Neuronal stem cell (in vitro differentiated cells): ENCODE measurements around the gene C7orf25.

Source experiments
- DNase-seq: peaks from one replicate; pipeline ENCODE4 v3.0.0-alpha.2; 2013; ENCODE audit warnings: low spot score
- H2AFZ ChIP-seq: one replicate; pipeline ENCODE4 v1.6.1; 2013; ENCODE audit warnings: mild to moderate bottlenecking, low read length, inconsistent platforms
- H2AK5ac ChIP-seq: 2 replicates; pipeline ENCODE4 v1.6.1; 2013; ENCODE audit warnings: low read depth, mild to moderate bottlenecking, inconsistent platforms, low read length, moderate library complexity, mixed read lengths
- H2BK120ac ChIP-seq: 2 replicates; pipeline ENCODE4 v1.6.1; 2013; ENCODE audit warnings: low read depth, mild to moderate bottlenecking, inconsistent platforms, low read length, moderate library complexity, mixed read lengths
- H2BK12ac ChIP-seq: one replicate; pipeline ENCODE4 v1.6.1; 2013; ENCODE audit warnings: low read length, inconsistent platforms
- H2BK15ac ChIP-seq: 2 replicates; pipeline ENCODE4 v1.6.1; 2013; ENCODE audit warnings: mild to moderate bottlenecking, low read length, inconsistent platforms, mixed read lengths
- H2BK5ac ChIP-seq: one replicate; pipeline ENCODE4 v1.6.1; 2013; ENCODE audit warnings: inconsistent platforms, mild to moderate bottlenecking, low read length, moderate library complexity
- H3K14ac ChIP-seq: one replicate; pipeline ENCODE4 v1.6.1; 2013; ENCODE audit warnings: low read length, inconsistent platforms
- H3K18ac ChIP-seq: 2 replicates; pipeline ENCODE4 v1.6.1; 2013; ENCODE audit warnings: low read length, inconsistent platforms
- H3K23ac ChIP-seq: 2 replicates; pipeline ENCODE4 v1.6.1; 2013; ENCODE audit warnings: low read depth, mild to moderate bottlenecking, mixed read lengths, low read length, inconsistent platforms; ENCODE audit not compliant: poor library complexity
- H3K27ac ChIP-seq: replicated peaks from 3 replicates; pipeline ENCODE4 v1.5.1; 2013; ENCODE audit warnings: low read length, inconsistent platforms
- H3K27me3 ChIP-seq, 3 experiments: 2 replicates each; pipeline ENCODE4 v1.6.1; 2013; ENCODE audit warnings: low read length in 3 of 3, mild to moderate bottlenecking in 2 of 3, inconsistent platforms in 1 of 3, low read depth in 1 of 3, mixed read lengths in 1 of 3, moderate library complexity in 1 of 3; ENCODE audit not compliant: control insufficient read depth in 3 of 3, insufficient read depth in 3 of 3
- H3K36me3 ChIP-seq, 2 donors: replicated peaks in 1 of 2; 2 replicates each; pipeline ENCODE4 v1.6.1; 2013; ENCODE audit warnings: low read length in 2 of 2; ENCODE audit not compliant: control insufficient read depth in 2 of 2, insufficient read depth in 2 of 2
- H3K4ac ChIP-seq: 2 replicates; pipeline ENCODE4 v1.6.1; 2013; ENCODE audit warnings: inconsistent platforms, mild to moderate bottlenecking, low read length, moderate library complexity
- H3K4me1 ChIP-seq, 2 donors: 1 replicate in 1 of 2; 2 replicates in 1 of 2; pipeline ENCODE4 v1.6.1; 2013; ENCODE audit warnings: low read length in 2 of 2, low read depth in 1 of 2; ENCODE audit not compliant: control insufficient read depth in 2 of 2, insufficient read depth in 1 of 2
- H3K4me2 ChIP-seq: one replicate; pipeline ENCODE4 v1.6.1; 2013; ENCODE audit warnings: mild to moderate bottlenecking, low read length, inconsistent platforms; ENCODE audit not compliant: insufficient read depth, poor library complexity, severe bottlenecking
- H3K4me3 ChIP-seq, 2 donors: 2 replicates each; pipeline ENCODE4 v1.5.1; 2013; ENCODE audit warnings: low read length in 2 of 2, mild to moderate bottlenecking in 2 of 2, inconsistent platforms in 1 of 2, moderate library complexity in 1 of 2
- H3K79me1 ChIP-seq: one replicate; pipeline ENCODE4 v1.6.1; 2013; ENCODE audit warnings: low read depth, mild to moderate bottlenecking, inconsistent platforms, low read length, moderate library complexity
- H3K9ac ChIP-seq: one replicate; pipeline ENCODE4 v1.6.1; 2013; ENCODE audit warnings: mild to moderate bottlenecking, low read depth, low read length, inconsistent platforms; ENCODE audit not compliant: poor library complexity
- H3K9me3 ChIP-seq, 2 donors: replicated peaks in 1 of 2; 2 replicates each; pipeline versions ENCODE3 to v1.6.1; 2013; ENCODE audit warnings: low read length in 2 of 2, mild to moderate bottlenecking in 2 of 2, inconsistent platforms in 1 of 2, low read depth in 1 of 2, mixed read lengths in 1 of 2, moderate library complexity in 1 of 2; ENCODE audit not compliant: control insufficient read depth in 2 of 2, insufficient read depth in 1 of 2
- H4K8ac ChIP-seq: one replicate; pipeline ENCODE4 v1.6.1; 2013; ENCODE audit warnings: low read depth, mild to moderate bottlenecking, inconsistent platforms, low read length, moderate library complexity
- H4K91ac ChIP-seq: one replicate; pipeline ENCODE4 v1.6.1; 2013; ENCODE audit warnings: low read length, low read depth, mild to moderate bottlenecking, inconsistent platforms; ENCODE audit not compliant: poor library complexity
- WGBS, 2 donors: extraction: QIAGEN DNeasy Blood & Tissue Kit; methylation state at CpG; one replicate each; pipeline ENCODE4 v1.1.7; 2013; ENCODE audit warnings: missing lambda C conversion rate in 2 of 2, mixed read lengths in 1 of 2; ENCODE audit not compliant: insufficient read length in 2 of 2, insufficient replicate concordance in 1 of 2; ENCODE audit errors: extremely low coverage in 2 of 2; 5-methylcytosine and 5-hydroxymethylcytosine counted together

Gene C7orf25

DNA sequence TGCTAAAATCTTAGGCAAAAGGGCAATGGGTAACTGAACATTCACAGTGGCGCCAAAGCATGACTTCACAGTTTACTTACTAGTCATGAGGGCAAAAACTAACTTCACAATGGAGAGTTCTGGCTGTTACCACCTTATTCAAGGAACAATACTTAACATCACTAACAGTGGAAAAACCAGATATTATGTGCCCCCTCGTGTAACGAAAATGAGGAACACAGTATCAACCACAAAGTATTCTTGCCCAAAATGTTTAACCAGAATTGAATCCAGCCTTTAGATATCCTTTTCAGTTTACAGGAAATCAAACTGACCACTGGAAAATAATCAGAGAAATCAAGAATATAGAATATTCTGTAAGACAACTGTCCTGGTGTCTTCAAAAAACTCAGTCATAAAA, 9.5 kb downstream of the C7orf25 start:
- no peak for DNase-seq
- no peak overlapping the region for H3K4me2 ChIP-seq
- no CpG with 5 or more reads among the region's 3 CpGs for WGBS, 2 donors
- no peak overlapping the region for H2BK12ac ChIP-seq
- H2AK5ac ChIP-seq = no peak overlapping the region
- H3K9me3 ChIP-seq = no peaks in the 10 kb centered on the region
- no peaks in the 10 kb centered on the region for H3K4me1 ChIP-seq
- no peak overlapping the region for H2BK120ac ChIP-seq
- H3K27ac ChIP-seq = no peak overlapping the region
- H3K18ac ChIP-seq = no peak overlapping the region
- H2BK15ac ChIP-seq = no peak overlapping the region
- H3K27me3 ChIP-seq = no peaks in the 10 kb centered on the region
- H3K14ac ChIP-seq = no peak overlapping the region
- H3K36me3 ChIP-seq = no peaks in the 10 kb centered on the region
- H4K8ac ChIP-seq = no peak overlapping the region
- H2AFZ ChIP-seq = no peak overlapping the region
- no peak overlapping the region for H3K4me3 ChIP-seq
- no peak overlapping the region for H2BK5ac ChIP-seq
- H3K79me1 ChIP-seq = no peaks in the 10 kb centered on the region
- H3K9ac ChIP-seq = no peak overlapping the region
- H4K91ac ChIP-seq = no peak overlapping the region
- H3K23ac ChIP-seq = no peak overlapping the region
- no peak overlapping the region for H3K4ac ChIP-seq

DNA sequence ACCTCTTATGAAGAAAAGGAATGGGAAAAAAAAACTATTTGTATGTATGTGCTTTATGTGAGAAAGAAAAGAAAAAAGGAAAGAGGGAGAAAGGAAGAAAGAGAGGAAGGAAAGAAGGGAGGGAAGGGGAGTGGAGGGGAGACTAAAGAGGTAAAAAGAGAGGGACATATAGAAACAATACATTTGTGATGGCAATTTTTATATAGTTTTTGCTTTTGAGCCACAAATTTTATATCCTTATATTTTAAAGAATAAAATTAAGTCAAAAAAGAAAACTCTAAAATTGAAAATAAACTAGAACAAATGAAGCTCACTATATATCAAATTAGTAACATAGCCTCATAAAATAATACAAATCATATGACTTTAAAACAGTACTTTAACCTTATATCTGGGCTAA, 11.0 kb downstream of the C7orf25 start:
- Histone ChIP-seq H3K4me2 (no peak overlapping the region), H2AFZ (no peak overlapping the region), H3K23ac (no peak overlapping the region), H3K9ac (no peak overlapping the region), H2BK15ac (no peak overlapping the region), H3K27ac (no peak overlapping the region), H2BK120ac (no peak overlapping the region), H2AK5ac (no peak overlapping the region), H4K91ac (no peak overlapping the region), H3K4me3 (no peak overlapping the region), H3K9me3 (no peaks in the 10 kb centered on the region), H3K79me1 (no peaks in the 10 kb centered on the region), H3K18ac (no peak overlapping the region), H3K14ac (no peak overlapping the region), H3K27me3 (no peaks in the 10 kb centered on the region), H4K8ac (no peak overlapping the region), H2BK12ac (no peak overlapping the region), H3K4ac (no peak overlapping the region), H3K36me3 (no peaks in the 10 kb centered on the region), H2BK5ac (no peak overlapping the region), H3K4me1 (no peaks in the 10 kb centered on the region)
- no peak for DNase-seq

DNA sequence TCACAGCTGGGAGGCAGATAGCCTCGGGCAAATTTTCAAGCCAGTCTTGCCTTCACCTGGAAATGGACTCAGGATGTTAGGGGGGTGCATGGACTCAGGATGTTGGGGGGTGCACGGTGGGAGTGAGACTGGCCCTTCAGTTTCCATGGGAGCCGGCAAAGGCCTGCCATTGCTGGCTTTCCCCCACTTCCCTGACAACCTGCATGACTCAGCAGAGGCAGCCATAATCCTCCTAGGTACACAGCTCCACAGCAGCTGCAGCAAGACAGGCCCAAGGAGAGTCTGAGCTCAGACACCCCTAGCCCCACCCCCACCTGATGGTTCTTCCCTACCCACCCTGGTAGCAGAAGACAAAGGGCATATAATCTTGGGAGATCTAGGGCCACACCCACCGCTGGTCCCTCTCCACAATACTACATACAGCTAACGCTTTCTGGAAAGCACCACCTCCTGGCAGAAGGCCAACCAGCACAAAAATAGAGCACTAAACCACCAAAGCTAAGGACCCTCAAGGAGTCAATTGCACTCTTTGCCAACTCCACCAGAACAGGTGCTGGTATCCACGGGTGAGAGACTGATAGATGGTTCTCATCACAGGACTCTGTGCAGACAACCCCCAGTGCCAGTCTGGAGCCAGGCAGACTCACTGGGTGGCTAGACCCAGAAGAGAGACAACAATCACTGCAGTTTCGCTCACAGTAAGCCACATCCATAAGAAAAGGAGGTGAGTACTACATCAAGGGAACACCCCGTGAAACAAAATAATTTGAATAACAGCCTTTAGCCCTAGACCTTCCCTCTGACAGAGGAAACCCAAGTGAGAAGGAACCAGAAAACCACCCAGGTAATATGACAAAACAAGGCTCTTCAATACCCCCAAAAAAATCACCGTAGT, 18.3 kb downstream of the C7orf25 start:
- H3K23ac ChIP-seq = no peak overlapping the region
- H3K27me3 ChIP-seq = no peaks in the 10 kb centered on the region
- H3K14ac ChIP-seq = no peak overlapping the region
- H3K9ac ChIP-seq = no peak overlapping the region
- H3K18ac ChIP-seq = no peak overlapping the region
- no peak overlapping the region for H2AK5ac ChIP-seq
- no peak overlapping the region for H3K27ac ChIP-seq
- H3K4me1 ChIP-seq = peaks cover 0 to 2% of the 10 kb centered on the region in 2 donors
- no peak overlapping the region for H3K4me2 ChIP-seq
- DNase-seq = no peak
- no peak overlapping the region for H2BK15ac ChIP-seq
- H3K79me1 ChIP-seq = no peaks in the 10 kb centered on the region
- no peak overlapping the region for H2BK5ac ChIP-seq
- no CpG with 5 or more reads among the region's 9 CpGs for WGBS, 2 donors
- no peaks in the 10 kb centered on the region for H3K36me3 ChIP-seq
- H3K4me3 ChIP-seq = no peak overlapping the region
- H4K91ac ChIP-seq = no peak overlapping the region
- no peak overlapping the region for H2BK120ac ChIP-seq
- no peaks in the 10 kb centered on the region for H3K9me3 ChIP-seq
- H2BK12ac ChIP-seq = no peak overlapping the region
- H4K8ac ChIP-seq = no peak overlapping the region
- no peak overlapping the region for H2AFZ ChIP-seq
- no peak overlapping the region for H3K4ac ChIP-seq

DNA sequence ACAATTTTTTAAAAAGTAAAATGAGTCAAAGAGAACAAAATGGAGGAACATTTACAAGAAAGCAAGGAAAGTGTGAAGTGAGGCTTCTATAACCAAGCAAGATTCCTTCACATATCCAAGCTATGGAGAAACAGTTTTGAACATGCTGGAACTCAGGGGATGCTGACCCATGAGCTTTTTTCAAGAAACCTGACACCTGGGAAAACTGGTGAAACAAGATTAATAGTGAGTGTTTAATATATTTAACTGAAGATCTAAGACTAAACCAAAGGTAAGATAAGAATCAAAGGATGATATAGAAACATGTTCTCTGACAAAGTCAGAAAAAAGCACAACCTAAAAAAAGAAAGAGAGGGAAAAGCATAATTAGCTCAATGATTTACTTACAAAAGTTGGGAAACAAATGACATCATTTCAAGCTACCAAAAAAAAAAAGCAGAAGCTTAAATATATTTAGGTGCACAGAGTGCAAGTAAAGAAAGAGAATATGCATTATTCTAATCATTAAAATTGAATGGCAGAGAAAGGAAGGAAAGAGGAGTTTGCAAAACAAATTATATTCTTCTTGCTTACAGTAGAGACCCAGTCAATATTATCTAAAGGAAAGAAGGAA, 24.9 kb downstream of the C7orf25 start:
- no peak overlapping the region for H3K4ac ChIP-seq
- H4K8ac ChIP-seq = no peak overlapping the region
- H3K27ac ChIP-seq = no peak overlapping the region
- H3K9ac ChIP-seq = no peak overlapping the region
- no peaks in the 10 kb centered on the region for H3K27me3 ChIP-seq
- H3K4me1 ChIP-seq = no peaks in the 10 kb centered on the region
- no peak overlapping the region for H2BK15ac ChIP-seq
- no peaks in the 10 kb centered on the region for H3K36me3 ChIP-seq
- H2BK120ac ChIP-seq = no peak overlapping the region
- no peak overlapping the region for H2AFZ ChIP-seq
- DNase-seq = no peak
- no peak overlapping the region for H3K4me2 ChIP-seq
- H2BK12ac ChIP-seq = no peak overlapping the region
- H4K91ac ChIP-seq = no peak overlapping the region
- H2AK5ac ChIP-seq = no peak overlapping the region
- peaks cover 3 to 12% of the 10 kb centered on the region in 2 donors for H3K9me3 ChIP-seq
- H2BK5ac ChIP-seq = no peak overlapping the region
- peaks cover 3% of the 10 kb centered on the region for H3K79me1 ChIP-seq
- no peak overlapping the region for H3K14ac ChIP-seq
- H3K18ac ChIP-seq = no peak overlapping the region
- no peak overlapping the region for H3K4me3 ChIP-seq
- no peak overlapping the region for H3K23ac ChIP-seq
